Measurements from ENCODE around the gene PSMB2. TPM values are rescaled to one million over a fixed set of nuclear protein-coding genes. Genes with fewer than 3 reads are reported as not detected.

Gene PSMB2
- total and polyA plus RNA-seq, 2 of the 8 experiments (the other 6 are each of a cell fraction or from before 2014, with no cell fraction given), result 91.4 to 101 TPM

GRCh38 chr1:35633547-35633946 lies 7.8 kb downstream of the PSMB2 start:
- no peaks in the 10 kb centered on the region; the same call in 1 of the 2 replicates for H3K79me1 ChIP-seq (ENCODE audit: low read depth, low read length)
- H2BK120ac ChIP-seq (replicated peaks; ENCODE audit: low read depth, low read length), result no peak overlapping the region
- DNase-seq (ENCODE audit: low read depth in 1 of 2, low spot score in 2 of 2), result no peak
- no peak overlapping the region for H4K5ac ChIP-seq (ENCODE audit: insufficient read length, low read depth, low read length)
- POLR2A ChIA-PET (ENCODE audit: partially characterized antibody), result interaction anchor here (1.4 to 1.7 kb wide), 2 partner anchors 13 to 24 kb away, joined by 3 to 6 read pairs; no protein-coding TSS in a partner anchor
- no peak overlapping the region for H3K4ac ChIP-seq (replicated peaks; ENCODE audit: insufficient read length, low read depth, low read length)
- H3K56ac ChIP-seq (replicated peaks; ENCODE audit: insufficient read length, low read depth, low read length), result no peak overlapping the region
- no peak overlapping the region for H3K4me3 ChIP-seq (ENCODE audit: extremely low read depth in 1 of 4, insufficient read depth in 2 of 4, low read depth in 3 of 4, low read length in 4 of 4)
- no peaks in the 10 kb centered on the region for H3K23me2 ChIP-seq (ENCODE audit: low read depth, low read length)
- H3K36me3 ChIP-seq (ENCODE audit: control insufficient read depth in 2 of 4, insufficient read depth in 4 of 4, low read length in 3 of 4), result peaks cover 14 to 70% (median 47%) of the 10 kb centered on the region in 4 experiments
- H4K8ac ChIP-seq (ENCODE audit: extremely low read depth, insufficient read depth, low read length), result no peak overlapping the region
- no peak overlapping the region for H2AFZ ChIP-seq (ENCODE audit: low read length)
- H3K9me3 ChIP-seq (ENCODE audit: insufficient read depth in 2 of 2, low read depth in 1 of 2, low read length in 1 of 2), result no peaks in the 10 kb centered on the region
- no peak overlapping the region for H3K27ac ChIP-seq (ENCODE audit: low read depth, low read length)
- no peak for FAIRE-seq
- no peaks in the 10 kb centered on the region for H3K27me3 ChIP-seq (replicated peaks in 1 of 4; ENCODE audit: control insufficient read depth in 3 of 4, extremely low read depth in 1 of 4, insufficient read depth in 3 of 4, low read length in 3 of 4)
- H4K20me1 ChIP-seq (replicated peaks in 1 of 2; ENCODE audit: control insufficient read depth in 1 of 2, insufficient read depth in 2 of 2, low read length in 2 of 2), result peaks cover 0 to 7% of the 10 kb centered on the region in 2 experiments
- H3K79me2 ChIP-seq (ENCODE audit: control insufficient read depth in 1 of 2, insufficient read depth in 2 of 2, low read length in 2 of 2), result peaks cover 4 to 36% of the 10 kb centered on the region in 2 experiments; a peak in 3 of 4 replicates
- H2BK15ac ChIP-seq (ENCODE audit: low read length), result no peak overlapping the region
- CTCF ChIA-PET (ENCODE audit: partially characterized antibody), result interaction anchor here (0.7 to 1.1 kb wide), 3 partner anchors 9 to 93 kb away, joined by 3 to 4 read pairs (median 3); no protein-coding TSS in a partner anchor
- H3K4me1 ChIP-seq (replicated peaks in 1 of 4; ENCODE audit: control insufficient read depth in 3 of 4, insufficient read depth in 4 of 4, low read length in 3 of 4), result no peaks in the 10 kb centered on the region
- H3K14ac ChIP-seq (ENCODE audit: insufficient read length), result no peak overlapping the region
- H2BK20ac ChIP-seq (ENCODE audit: low read length), result no peak overlapping the region
- no peak overlapping the region for H2AK5ac ChIP-seq (ENCODE audit: low read depth, low read length)
- TF ChIP-seq USF2 (IDR thresholded peaks at IDR 0.05; ENCODE audit: low read length) (no peak), YY1 (IDR thresholded peaks at IDR 0.05; ENCODE audit: low read depth, low read length) (no peak), KDM5A (IDR thresholded peaks at IDR 0.05; ENCODE audit: low read length) (no peak), SP1 (IDR thresholded peaks at IDR 0.05; ENCODE audit: low read depth, low read length) (no peak), MAX (IDR thresholded peaks at IDR 0.05) (no peak), SP2 (IDR thresholded peaks at IDR 0.05; ENCODE audit: low read length) (no peak), E2F6 (IDR thresholded peaks at IDR 0.05) (no peak), CBX5 (IDR thresholded peaks at IDR 0.05; ENCODE audit: low read depth, low read length) (no peak), SIX5 (IDR thresholded peaks at IDR 0.05; ENCODE audit: low read depth, low read length) (no peak), NANOG (IDR thresholded peaks at IDR 0.05; ENCODE audit: insufficient read depth, low read depth, low read length, poor library complexity, severe bottlenecking) (no peak)
- H2BK5ac ChIP-seq (ENCODE audit: low read depth, low read length), result no peak overlapping the region
- H3K23ac ChIP-seq (ENCODE audit: insufficient read length), result no peak overlapping the region
- H3K4me2 ChIP-seq (ENCODE audit: insufficient read depth in 1 of 2, low read depth in 2 of 2, low read length in 2 of 2), result no peak overlapping the region
- no peak overlapping the region for H4K91ac ChIP-seq (replicated peaks; ENCODE audit: insufficient read length, low read length)
- no peak overlapping the region for H3K18ac ChIP-seq (ENCODE audit: extremely low read depth, low read length)
- H3K9ac ChIP-seq (replicated peaks in 1 of 4; ENCODE audit: extremely low read depth in 1 of 4, low read depth in 3 of 4, low read length in 3 of 4), result no peak overlapping the region
- no peak overlapping the region for H2BK12ac ChIP-seq (ENCODE audit: low read depth, low read length)

Data from H1 (cell line).